HepG2 (cell line): ENCODE data around the gene CEP131. TPM values are rescaled to one million over a fixed set of nuclear protein-coding genes. Genes with fewer than 3 reads are reported as not detected.

Experiments used
- ATAC-seq: fragments of 200-7000 bp; cut with Tn5 transposase; 3 replicates; pipeline ENCODE4 v1.9.1; 2020; ENCODE audit warnings: mild to moderate bottlenecking, moderate library complexity
- BruUV-seq: library from RNA; stranded (reverse); fragments of 400-500 nt; replicated peaks from 2 replicates; lab custom pipeline; 2021; lab: Mats Ljungman, UMichigan
- CTCF ChIA-PET: fragments of 300-600 bp; formaldehyde crosslinking; extraction: SDS; loops from one replicate; lab custom pipeline; 2021; ENCODE audit warnings: low total read pairs, inconsistent platforms, low intra/inter-chr PET ratio; lab: Yijun Ruan, JAX
- POLR2A ChIA-PET: fragments of 350-600 bp; sonication (Branson Sonifier 250); formaldehyde crosslinking; loops from one replicate; lab custom pipeline; 2020; ENCODE audit warnings: antibody characterized with exemption, inconsistent platforms; lab: Yijun Ruan, JAX
- DNase-seq: peaks from one replicate; pipeline ENCODE4 v3.0.0-alpha.2; 2015; ENCODE audit warnings: low spot score
- FAIRE-seq: peaks from 3 replicates; lab custom pipeline; 2011; peaks lifted over from hg19 to GRCh38; lab: Jason Lieb, UNC
- H2AFZ ChIP-seq: one replicate; pipeline ENCODE4 v1.6.1; 2011; ENCODE audit warnings: low read length, inconsistent platforms
- H3K27ac ChIP-seq: fragments of 300-600 bp; 3 replicates; pipeline ENCODE4 v1.8.0; 2011; ENCODE audit warnings: mixed run types, mild to moderate bottlenecking, mixed read lengths, low read length, inconsistent platforms; ENCODE audit not compliant: insufficient read depth; ENCODE audit errors: extremely low read length
- H3K27me3 ChIP-seq, 2 experiments: fragments of 200-600 bp in 1 of 2; 2 replicates in 1 of 2; 3 replicates in 1 of 2; pipeline versions ENCODE4 v1.6.0 to v1.8.0; 2011; ENCODE audit warnings: low read length in 2 of 2, mild to moderate bottlenecking in 2 of 2, moderate library complexity in 2 of 2, inconsistent platforms in 1 of 2; ENCODE audit not compliant: insufficient read depth in 2 of 2, control insufficient read depth in 1 of 2
- H3K36me3 ChIP-seq, 2 experiments: fragments of 200-600 bp in 1 of 2; replicated peaks in 1 of 2; 2 replicates in 1 of 2; 3 replicates in 1 of 2; pipeline versions ENCODE4 v1.5.1 to v1.8.0; 2011; ENCODE audit warnings: low read length in 2 of 2, inconsistent platforms in 1 of 2; ENCODE audit not compliant: insufficient read depth in 2 of 2, control insufficient read depth in 1 of 2
- H3K4me1 ChIP-seq: 2 replicates; pipeline ENCODE4 v1.5.1; 2012; ENCODE audit warnings: low read length, inconsistent platforms; ENCODE audit not compliant: insufficient read depth
- H3K4me2 ChIP-seq: 2 replicates; pipeline ENCODE4 v1.6.0; 2011; ENCODE audit warnings: low read depth, low read length, inconsistent platforms
- H3K4me3 ChIP-seq, 3 experiments: fragments of 200-600 bp in 1 of 3; sonication (generic), shearing (Covaris generic) in 1 of 3; replicated peaks in 1 of 3; 2 replicates each; pipeline ENCODE4 v1.5.1; 2011 to 2016; ENCODE audit warnings: low read length in 3 of 3, inconsistent platforms in 2 of 3, low read depth in 2 of 3, mild to moderate bottlenecking in 2 of 3, control low read depth in 1 of 3, mixed read lengths in 1 of 3; ENCODE audit not compliant: insufficient read depth in 1 of 3
- H3K79me2 ChIP-seq: one replicate; pipeline ENCODE4 v1.6.1; 2011; ENCODE audit warnings: low read length, inconsistent platforms; ENCODE audit not compliant: insufficient read depth
- H3K9ac ChIP-seq: 2 replicates; pipeline ENCODE4 v1.6.0; 2011; ENCODE audit warnings: mild to moderate bottlenecking, low read depth, low read length, inconsistent platforms; ENCODE audit not compliant: insufficient read depth
- H3K9me3 ChIP-seq: 2 replicates; pipeline ENCODE4 v1.5.1; 2012; ENCODE audit warnings: mild to moderate bottlenecking, low read length
- H4K20me1 ChIP-seq: 2 replicates; pipeline ENCODE4 v1.6.0; 2011; ENCODE audit warnings: inconsistent platforms, mild to moderate bottlenecking, low read length, moderate library complexity; ENCODE audit not compliant: insufficient read depth
- HNRNPL ChIP-seq: fragments of 200-400 bp; formaldehyde crosslinking; IDR thresholded peaks from 2 replicates; pipeline ENCODE4 v1.6.1; 2017; ENCODE audit warnings: mild to moderate bottlenecking, low read depth, low read length
- TRIM24 ChIP-seq: sonication (generic); formaldehyde crosslinking; IDR thresholded peaks from 2 replicates; pipeline ENCODE4 v1.8.0; 2022; ENCODE audit warnings: mild to moderate bottlenecking, missing genetic modification reagents
- ZNF343 ChIP-seq: sonication (generic); formaldehyde crosslinking; IDR thresholded peaks from 2 replicates; pipeline ENCODE4 v1.4.0; 2020; ENCODE audit warnings: mild to moderate bottlenecking, missing genetic modification reagents
- ZNF550 ChIP-seq: sonication (generic); formaldehyde crosslinking; IDR thresholded peaks from 2 replicates; pipeline ENCODE4 v1.4.0; 2020; ENCODE audit warnings: mild to moderate bottlenecking, missing genetic modification reagents, borderline replicate concordance
- ZNF558 ChIP-seq: sonication (generic); formaldehyde crosslinking; IDR thresholded peaks from 2 replicates; pipeline ENCODE4 v1.9.0; 2022; ENCODE audit warnings: mild to moderate bottlenecking, missing genetic modification reagents, borderline replicate concordance
- WGBS: methylation state at CpG from one replicate; pipeline ENCODE4 v1.1.6; 2017; ENCODE audit warnings: low lambda C conversion rate; 5-methylcytosine and 5-hydroxymethylcytosine counted together
- in situ Hi-C: cut with HindIII; loops from 2 replicates; pipeline ENCODE4 v1.10.0; 2017; ENCODE audit warnings: low pct_unique_long_range_greater_than_20kb; ENCODE audit not compliant: extremely low pct_ligation_motif_present
- intact Hi-C: fragments of 100-400 bp; cut with micrococcal nuclease; formaldehyde crosslinking; loops from one replicate; pipeline ENCODE4 v1.10.0; 2022; ENCODE audit not compliant: unreplicated experiment
- polyA plus RNA-seq, 8 experiments: library from polyadenylated mRNA; depleted of rRNA in 3 of 8; stranded (reverse) in 7 of 8; unstranded in 1 of 8; fragments of >200 nt; fragmentation: Illumina TruSeq in 4 of 8; extraction: Trizol in 4 of 8; gene quantifications; 2 replicates each; pipeline versions ENCODE4 v1.2.1 to v1.2.3, GENCODE V29; 2011 to 2016; ENCODE audit warnings: low read depth in 4 of 8, missing spikeins in 1 of 8, mixed read lengths in 1 of 8; ENCODE audit not compliant: insufficient read depth in 1 of 8
- total RNA-seq, 5 experiments: library from RNA; depleted of rRNA; stranded (reverse); fragments of >200 nt; fragmentation: Illumina TruSeq; extraction: Trizol; gene quantifications; 2 replicates each; pipeline ENCODE4 v1.2.3, GENCODE V29; 2016; ENCODE audit warnings: low read depth in 1 of 5
- TF ChIP-seq, protein P1 (sequence below): sonication (generic); formaldehyde crosslinking; IDR thresholded peaks from 2 replicates; pipeline ENCODE4 v1.4.0; 2020; ENCODE audit warnings: missing genetic modification reagents
- TF ChIP-seq, protein P2 (sequence below): sonication (generic); formaldehyde crosslinking; IDR thresholded peaks from 2 replicates; pipeline ENCODE4 v1.9.0; 2021; ENCODE audit warnings: mild to moderate bottlenecking, missing genetic modification reagents
- TF ChIP-seq, protein P3 (sequence below): sonication (generic); formaldehyde crosslinking; IDR thresholded peaks from 2 replicates; pipeline ENCODE4 v1.5.1; 2020; ENCODE audit warnings: mild to moderate bottlenecking, missing genetic modification reagents, moderate library complexity
- TF ChIP-seq, protein P4 (sequence below): IDR thresholded peaks from 2 replicates; pipeline ENCODE4 v1.6.1; 2016

CEP131 gene
- total and polyA plus RNA-seq, 2 of the 13 experiments (the other 11 are each of a cell fraction or from before 2014, with no cell fraction given): 5.0 to 16.8 TPM

DNA sequence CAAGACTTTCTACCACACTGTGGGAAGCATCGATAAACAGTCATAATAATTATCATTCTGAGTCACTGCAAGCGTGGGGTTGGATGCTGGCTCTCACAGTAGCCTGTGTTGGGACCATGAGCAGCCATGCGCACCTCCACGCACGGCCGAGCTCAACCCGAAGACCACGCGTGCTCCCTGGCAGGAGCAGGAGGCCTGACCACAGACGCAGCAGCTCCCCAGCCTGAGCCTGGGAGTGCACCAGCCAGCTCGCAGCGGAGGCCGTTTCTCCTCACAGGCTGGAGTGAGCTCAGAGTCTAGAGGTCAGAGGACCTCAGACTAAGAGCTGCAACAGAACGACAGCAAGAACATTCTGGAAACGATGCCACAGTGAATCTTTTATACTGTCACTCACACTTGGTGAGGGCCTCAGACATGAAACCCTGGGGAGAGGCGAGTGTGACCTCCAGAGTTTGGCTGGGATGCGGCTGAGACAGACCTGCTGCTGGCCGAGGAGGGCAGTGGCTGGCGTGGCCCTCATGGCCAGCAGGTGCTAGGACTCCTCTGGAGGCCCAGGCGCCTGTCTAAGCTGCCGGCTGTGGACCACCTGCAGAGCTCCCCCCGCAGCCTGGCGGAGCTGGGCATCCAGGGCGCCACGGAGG lies 22.4 kb upstream of the CEP131 start (continued):
- TF ChIP-seq, protein P1, sequence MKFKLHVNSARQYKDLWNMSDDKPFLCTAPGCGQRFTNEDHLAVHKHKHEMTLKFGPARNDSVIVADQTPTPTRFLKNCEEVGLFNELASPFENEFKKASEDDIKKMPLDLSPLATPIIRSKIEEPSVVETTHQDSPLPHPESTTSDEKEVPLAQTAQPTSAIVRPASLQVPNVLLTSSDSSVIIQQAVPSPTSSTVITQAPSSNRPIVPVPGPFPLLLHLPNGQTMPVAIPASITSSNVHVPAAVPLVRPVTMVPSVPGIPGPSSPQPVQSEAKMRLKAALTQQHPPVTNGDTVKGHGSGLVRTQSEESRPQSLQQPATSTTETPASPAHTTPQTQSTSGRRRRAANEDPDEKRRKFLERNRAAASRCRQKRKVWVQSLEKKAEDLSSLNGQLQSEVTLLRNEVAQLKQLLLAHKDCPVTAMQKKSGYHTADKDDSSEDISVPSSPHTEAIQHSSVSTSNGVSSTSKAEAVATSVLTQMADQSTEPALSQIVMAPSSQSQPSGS: peak; percentile 28; the same call in 1 of the 2 replicates
- no peak for TF ChIP-seq HNRNPL
- TF ChIP-seq TRIM24 (CRISPR knock-in tag): no peak

DNA sequence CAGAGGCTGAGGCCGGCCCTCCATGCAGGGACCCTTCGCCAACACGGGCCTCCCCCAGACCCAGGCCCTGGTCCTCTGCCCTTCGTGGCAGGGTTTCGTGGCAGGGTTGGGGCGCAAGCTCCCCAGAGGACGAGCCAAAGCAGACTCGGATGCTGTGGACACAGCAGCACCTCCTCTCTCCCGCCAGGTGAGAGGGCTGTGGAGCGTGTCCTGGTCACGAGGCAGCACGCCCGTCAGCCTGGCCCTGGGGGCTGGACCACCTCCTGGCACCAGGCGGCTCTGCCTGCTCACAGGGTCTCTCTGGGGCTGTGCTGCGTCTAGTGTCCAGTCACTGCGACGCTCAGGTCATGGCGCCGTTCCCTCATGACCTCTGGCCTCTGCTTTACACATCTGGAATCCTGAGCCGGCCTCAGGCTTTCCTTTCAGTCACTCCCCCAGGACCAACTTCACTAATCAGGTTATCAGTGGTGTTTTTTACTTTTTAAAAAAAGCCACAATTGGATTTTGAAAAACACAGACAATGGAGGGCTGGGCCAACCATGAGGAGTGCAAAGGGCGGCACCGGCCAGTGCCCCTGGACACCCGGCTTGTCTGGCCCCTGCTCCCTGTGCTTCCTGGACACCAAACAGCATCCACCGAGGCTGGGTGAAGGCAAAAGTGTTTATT lies 21.7 kb upstream of the CEP131 start:
- H3K36me3 ChIP-seq: peaks cover 4 to 6% of the 10 kb centered on the region in 2 experiments; a peak in 2 of 5 replicates
- no TSS peak for BruUV-seq
- in situ Hi-C loops: no loop called here
- WGBS: 65% methylated on average over 18 of the region's 24 CpGs
- H3K9me3 ChIP-seq: no peaks in the 10 kb centered on the region
- H3K4me1 ChIP-seq: peaks cover 35% of the 10 kb centered on the region
- H3K9ac ChIP-seq: peak overlapping the region; percentile 31
- ChIA-PET CTCF (no interaction called here), POLR2A (interaction anchor here (0.9 kb wide), 1 partner anchor 152 kb away, joined by 3 read pairs; no protein-coding TSS in a partner anchor)
- peak; percentile 19 for ATAC-seq
- intact Hi-C loops: no loop called here
- H3K4me3 ChIP-seq: peak overlapping the region in 1 of 3 experiments; percentile 41; a peak in 1 of 6 replicates
- peak overlapping the region; percentile 57 for H3K4me2 ChIP-seq
- H2AFZ ChIP-seq: no peak overlapping the region
- H3K27me3 ChIP-seq: no peaks in the 10 kb centered on the region
- FAIRE-seq: no peak
- peaks cover 19% of the 10 kb centered on the region for H3K79me2 ChIP-seq
- H3K27ac ChIP-seq: peak overlapping the region; percentile 53
- no peak for DNase-seq
- peaks cover 4% of the 10 kb centered on the region; the same call in 1 of the 2 replicates for H4K20me1 ChIP-seq
- TF ChIP-seq, protein P2, sequence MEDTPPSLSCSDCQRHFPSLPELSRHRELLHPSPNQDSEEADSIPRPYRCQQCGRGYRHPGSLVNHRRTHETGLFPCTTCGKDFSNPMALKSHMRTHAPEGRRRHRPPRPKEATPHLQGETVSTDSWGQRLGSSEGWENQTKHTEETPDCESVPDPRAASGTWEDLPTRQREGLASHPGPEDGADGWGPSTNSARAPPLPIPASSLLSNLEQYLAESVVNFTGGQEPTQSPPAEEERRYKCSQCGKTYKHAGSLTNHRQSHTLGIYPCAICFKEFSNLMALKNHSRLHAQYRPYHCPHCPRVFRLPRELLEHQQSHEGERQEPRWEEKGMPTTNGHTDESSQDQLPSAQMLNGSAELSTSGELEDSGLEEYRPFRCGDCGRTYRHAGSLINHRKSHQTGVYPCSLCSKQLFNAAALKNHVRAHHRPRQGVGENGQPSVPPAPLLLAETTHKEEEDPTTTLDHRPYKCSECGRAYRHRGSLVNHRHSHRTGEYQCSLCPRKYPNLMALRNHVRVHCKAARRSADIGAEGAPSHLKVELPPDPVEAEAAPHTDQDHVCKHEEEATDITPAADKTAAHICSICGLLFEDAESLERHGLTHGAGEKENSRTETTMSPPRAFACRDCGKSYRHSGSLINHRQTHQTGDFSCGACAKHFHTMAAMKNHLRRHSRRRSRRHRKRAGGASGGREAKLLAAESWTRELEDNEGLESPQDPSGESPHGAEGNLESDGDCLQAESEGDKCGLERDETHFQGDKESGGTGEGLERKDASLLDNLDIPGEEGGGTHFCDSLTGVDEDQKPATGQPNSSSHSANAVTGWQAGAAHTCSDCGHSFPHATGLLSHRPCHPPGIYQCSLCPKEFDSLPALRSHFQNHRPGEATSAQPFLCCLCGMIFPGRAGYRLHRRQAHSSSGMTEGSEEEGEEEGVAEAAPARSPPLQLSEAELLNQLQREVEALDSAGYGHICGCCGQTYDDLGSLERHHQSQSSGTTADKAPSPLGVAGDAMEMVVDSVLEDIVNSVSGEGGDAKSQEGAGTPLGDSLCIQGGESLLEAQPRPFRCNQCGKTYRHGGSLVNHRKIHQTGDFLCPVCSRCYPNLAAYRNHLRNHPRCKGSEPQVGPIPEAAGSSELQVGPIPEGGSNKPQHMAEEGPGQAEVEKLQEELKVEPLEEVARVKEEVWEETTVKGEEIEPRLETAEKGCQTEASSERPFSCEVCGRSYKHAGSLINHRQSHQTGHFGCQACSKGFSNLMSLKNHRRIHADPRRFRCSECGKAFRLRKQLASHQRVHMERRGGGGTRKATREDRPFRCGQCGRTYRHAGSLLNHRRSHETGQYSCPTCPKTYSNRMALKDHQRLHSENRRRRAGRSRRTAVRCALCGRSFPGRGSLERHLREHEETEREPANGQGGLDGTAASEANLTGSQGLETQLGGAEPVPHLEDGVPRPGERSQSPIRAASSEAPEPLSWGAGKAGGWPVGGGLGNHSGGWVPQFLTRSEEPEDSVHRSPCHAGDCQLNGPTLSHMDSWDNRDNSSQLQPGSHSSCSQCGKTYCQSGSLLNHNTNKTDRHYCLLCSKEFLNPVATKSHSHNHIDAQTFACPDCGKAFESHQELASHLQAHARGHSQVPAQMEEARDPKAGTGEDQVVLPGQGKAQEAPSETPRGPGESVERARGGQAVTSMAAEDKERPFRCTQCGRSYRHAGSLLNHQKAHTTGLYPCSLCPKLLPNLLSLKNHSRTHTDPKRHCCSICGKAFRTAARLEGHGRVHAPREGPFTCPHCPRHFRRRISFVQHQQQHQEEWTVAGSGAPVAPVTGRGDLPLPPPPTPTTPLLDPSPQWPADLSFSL (CRISPR knock-in tag): no peak
- TF ChIP-seq, protein P3, sequence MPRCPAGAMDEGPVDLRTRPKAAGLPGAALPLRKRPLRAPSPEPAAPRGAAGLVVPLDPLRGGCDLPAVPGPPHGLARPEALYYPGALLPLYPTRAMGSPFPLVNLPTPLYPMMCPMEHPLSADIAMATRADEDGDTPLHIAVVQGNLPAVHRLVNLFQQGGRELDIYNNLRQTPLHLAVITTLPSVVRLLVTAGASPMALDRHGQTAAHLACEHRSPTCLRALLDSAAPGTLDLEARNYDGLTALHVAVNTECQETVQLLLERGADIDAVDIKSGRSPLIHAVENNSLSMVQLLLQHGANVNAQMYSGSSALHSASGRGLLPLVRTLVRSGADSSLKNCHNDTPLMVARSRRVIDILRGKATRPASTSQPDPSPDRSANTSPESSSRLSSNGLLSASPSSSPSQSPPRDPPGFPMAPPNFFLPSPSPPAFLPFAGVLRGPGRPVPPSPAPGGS (CRISPR knock-in tag): peak; percentile 19; the same call in 1 of the 2 replicates
- TF ChIP-seq, protein P4, sequence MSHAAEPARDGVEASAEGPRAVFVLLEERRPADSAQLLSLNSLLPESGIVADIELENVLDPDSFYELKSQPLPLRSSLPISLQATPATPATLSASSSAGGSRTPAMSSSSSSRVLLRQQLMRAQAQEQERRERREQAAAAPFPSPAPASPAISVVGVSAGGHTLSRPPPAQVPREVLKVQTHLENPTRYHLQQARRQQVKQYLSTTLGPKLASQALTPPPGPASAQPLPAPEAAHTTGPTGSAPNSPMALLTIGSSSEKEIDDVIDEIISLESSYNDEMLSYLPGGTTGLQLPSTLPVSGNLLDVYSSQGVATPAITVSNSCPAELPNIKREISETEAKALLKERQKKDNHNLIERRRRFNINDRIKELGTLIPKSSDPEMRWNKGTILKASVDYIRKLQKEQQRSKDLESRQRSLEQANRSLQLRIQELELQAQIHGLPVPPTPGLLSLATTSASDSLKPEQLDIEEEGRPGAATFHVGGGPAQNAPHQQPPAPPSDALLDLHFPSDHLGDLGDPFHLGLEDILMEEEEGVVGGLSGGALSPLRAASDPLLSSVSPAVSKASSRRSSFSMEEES (CRISPR knock-in tag): 0 out of 2 replicates have a peak, but pooled peaks have one; percentile 19
- TF ChIP-seq ZNF550 (CRISPR knock-in tag) (0 out of 2 replicates have a peak, but pooled peaks have one; percentile 13), ZNF343 (CRISPR knock-in tag) (0 out of 2 replicates have a peak, but pooled peaks have one; percentile 48), ZNF558 (CRISPR knock-in tag) (no peak)
